ENCODE measurements around the gene EPHA3.

Gene EPHA3

GRCh38 chr3:89367166-89367565 lies 259.7 kb downstream of the EPHA3 start:
- DNase-seq: no peak

- no peak for DNase-seq
Measured at GRCh38 chr3:89368846-89369245, 261.4 kb downstream of the EPHA3 start.

- DNase-seq: no peak
Measured at GRCh38 chr3:89372456-89372855, 265.0 kb downstream of the EPHA3 start.

GRCh38 chr3:89373434-89373833 lies 266.0 kb downstream of the EPHA3 start:
- DNase-seq: no peak

GRCh38 chr3:89375451-89375850 lies 268.0 kb downstream of the EPHA3 start:
- DNase-seq: no peak

- DNase-seq: no peak
Measured at GRCh38 chr3:89380016-89380415, 272.6 kb downstream of the EPHA3 start.

GRCh38 chr3:89392991-89393390 lies 285.6 kb downstream of the EPHA3 start:
- no peak for DNase-seq

GRCh38 chr3:89395456-89395855 lies 288.0 kb downstream of the EPHA3 start:
- no peak for DNase-seq

GRCh38 chr3:89395996-89396395 lies 288.6 kb downstream of the EPHA3 start:
- no peak for DNase-seq

GRCh38 chr3:89402051-89402450 lies 294.6 kb downstream of the EPHA3 start:
- DNase-seq: no peak

GRCh38 chr3:89405176-89405575 lies 297.8 kb downstream of the EPHA3 start:
- DNase-seq: no peak

- no peak for DNase-seq
Measured at GRCh38 chr3:89405593-89405992, 298.2 kb downstream of the EPHA3 start.

- DNase-seq: no peak
Measured at GRCh38 chr3:89411201-89411600, 303.8 kb downstream of the EPHA3 start.

GRCh38 chr3:89414270-89414669 lies 306.8 kb downstream of the EPHA3 start:
- no peak for DNase-seq

GRCh38 chr3:89419647-89420241 lies 312.3 kb downstream of the EPHA3 start:
- no peak for DNase-seq

GRCh38 chr3:89426060-89426459 lies 318.6 kb downstream of the EPHA3 start:
- no peak for DNase-seq

- no peak for DNase-seq
Measured at GRCh38 chr3:89434621-89435380, 327.4 kb downstream of the EPHA3 start.

GRCh38 chr3:89436846-89437245 lies 329.4 kb downstream of the EPHA3 start:
- DNase-seq: no peak

- no peak for DNase-seq
Measured at GRCh38 chr3:89440386-89440785, 333.0 kb downstream of the EPHA3 start.

- no peak for DNase-seq
Measured at GRCh38 chr3:89441141-89441540, 333.7 kb downstream of the EPHA3 start.

GRCh38 chr3:89446593-89446992 lies 339.2 kb downstream of the EPHA3 start:
- no peak for DNase-seq

- DNase-seq: no peak
Measured at GRCh38 chr3:89447243-89447642, 339.8 kb downstream of the EPHA3 start.

- DNase-seq: no peak
Measured at GRCh38 chr3:89449086-89449485, 341.7 kb downstream of the EPHA3 start.

GRCh38 chr3:89452066-89452465 lies 344.6 kb downstream of the EPHA3 start:
- no peak for DNase-seq

- no peak for DNase-seq
Measured at GRCh38 chr3:89455240-89455639, 347.8 kb downstream of the EPHA3 start.

Measured in right forelimb (tissue), 1 donor.